T-helper 2 cell (primary cell): ENCODE data around the gene ASCL3.
"Not testable (repeated sequence)": the region's sequence is repeated elsewhere in the genome, so short reads cannot be mapped to it uniquely, and the experiment has no call there.

Source experiments
- DNase-seq, 5 experiments: peaks; one replicate each; pipeline versions ENCODE4 v3.0.0 to v3.0.0-alpha.2; 2012 to 2022

ASCL3 gene

GRCh38 chr11:8908099-8908498 is 34.7 kb downstream of the ASCL3 start:
- DNase-seq = no peak

GRCh38 chr11:8907116-8907515 is 35.7 kb downstream of the ASCL3 start:
- no peak for DNase-seq

- DNase-seq = no peak
Measured at GRCh38 chr11:8905528-8906165, 37.2 kb downstream of the ASCL3 start.

- no peak for DNase-seq
Measured at GRCh38 chr11:8899119-8899753, 43.6 kb downstream of the ASCL3 start.

- DNase-seq = not testable (repeated sequence)
Measured at GRCh38 chr11:8891185-8891584, 51.6 kb downstream of the ASCL3 start.
